ENCODE measurements around the gene PARP3.
"Not testable (repeated sequence)": the region's sequence is repeated elsewhere in the genome, so short reads cannot be mapped to it uniquely, and the experiment has no call there.

PARP3 gene

DNA sequence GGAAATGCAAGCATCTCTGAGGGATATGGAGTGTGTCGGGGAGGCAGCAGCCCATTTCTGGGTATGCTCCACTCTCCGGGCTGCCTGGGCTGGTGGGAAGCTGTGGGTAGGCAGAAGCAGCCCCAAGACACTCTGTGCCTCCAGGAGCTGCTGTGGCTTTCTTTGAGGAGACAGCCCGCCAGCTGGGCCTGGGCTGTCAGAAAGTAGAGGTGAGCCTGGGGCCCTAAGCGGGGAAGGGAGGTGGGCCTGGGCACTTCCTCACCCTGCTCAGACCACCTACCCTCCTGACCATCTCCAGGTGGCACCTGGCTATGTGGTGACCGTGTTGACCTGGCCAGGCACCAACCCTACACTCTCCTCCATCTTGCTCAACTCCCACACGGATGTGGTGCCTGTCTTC is 42.9 kb downstream of the PARP3 start:
- no peak for DNase-seq (ENCODE audit: low read depth in 2 of 2)

DNA sequence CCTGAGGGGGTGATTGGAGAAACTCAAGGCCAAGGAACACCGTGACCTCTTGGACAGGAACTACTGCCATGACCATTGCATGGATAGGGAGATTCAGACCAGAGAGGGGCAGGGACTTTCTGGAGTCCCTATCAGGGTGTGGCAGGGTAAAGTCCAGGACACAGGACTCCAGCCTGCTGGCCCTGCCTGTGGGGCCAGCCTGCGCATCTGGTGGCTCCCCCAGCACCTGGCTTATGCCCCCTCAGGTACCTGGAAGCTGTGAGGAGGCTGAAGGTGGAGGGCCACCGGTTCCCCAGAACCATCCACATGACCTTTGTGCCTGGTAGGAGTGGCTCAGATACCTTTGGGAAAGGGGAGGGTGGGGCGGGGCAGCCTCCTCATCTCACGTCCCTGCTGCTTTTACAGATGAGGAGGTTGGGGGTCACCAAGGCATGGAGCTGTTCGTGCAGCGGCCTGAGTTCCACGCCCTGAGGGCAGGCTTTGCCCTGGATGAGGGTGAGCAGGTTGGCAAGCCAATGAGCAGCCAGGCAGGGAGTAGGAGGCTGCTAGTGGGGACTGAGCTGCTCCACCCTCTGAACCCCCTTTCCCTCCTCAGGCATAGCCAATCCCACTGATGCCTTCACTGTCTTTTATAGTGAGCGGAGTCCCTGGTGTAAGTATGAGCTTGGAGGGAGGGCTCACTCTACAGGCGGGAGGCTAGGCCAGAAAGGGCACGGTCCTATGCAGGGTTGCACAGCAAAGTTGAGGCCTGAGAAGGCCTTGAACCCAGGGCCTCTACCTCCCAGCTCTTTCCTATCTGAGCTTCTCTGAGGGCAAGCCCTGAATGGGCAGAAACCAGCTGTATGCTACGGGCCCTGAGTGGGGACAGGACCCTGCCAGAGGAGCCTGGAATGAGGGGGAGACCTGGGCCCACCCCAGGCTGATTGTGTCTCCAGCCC is 44.1 kb downstream of the PARP3 start:
- no peak for DNase-seq (ENCODE audit: low read depth in 2 of 2)

DNA sequence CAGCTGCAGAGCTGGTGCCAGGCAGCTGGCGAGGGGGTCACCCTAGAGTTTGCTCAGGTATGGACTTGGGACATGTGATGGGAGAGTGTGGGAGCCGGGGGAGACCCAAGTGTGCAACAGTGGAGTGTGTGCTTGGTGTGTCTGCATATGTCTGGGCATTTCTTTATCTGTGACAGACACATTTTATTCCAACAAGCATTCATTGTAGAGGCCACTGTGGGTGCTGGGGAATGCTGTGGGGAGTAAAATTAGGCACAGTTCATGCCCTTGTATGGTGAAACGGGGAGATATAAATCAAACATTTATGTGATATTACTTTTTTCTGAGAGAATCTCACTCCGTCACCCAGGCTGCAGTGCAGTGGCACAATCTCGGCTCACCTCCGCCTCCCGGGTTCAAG is 45.4 kb downstream of the PARP3 start:
- DNase-seq (ENCODE audit: low read depth in 2 of 2) = no peak

DNA sequence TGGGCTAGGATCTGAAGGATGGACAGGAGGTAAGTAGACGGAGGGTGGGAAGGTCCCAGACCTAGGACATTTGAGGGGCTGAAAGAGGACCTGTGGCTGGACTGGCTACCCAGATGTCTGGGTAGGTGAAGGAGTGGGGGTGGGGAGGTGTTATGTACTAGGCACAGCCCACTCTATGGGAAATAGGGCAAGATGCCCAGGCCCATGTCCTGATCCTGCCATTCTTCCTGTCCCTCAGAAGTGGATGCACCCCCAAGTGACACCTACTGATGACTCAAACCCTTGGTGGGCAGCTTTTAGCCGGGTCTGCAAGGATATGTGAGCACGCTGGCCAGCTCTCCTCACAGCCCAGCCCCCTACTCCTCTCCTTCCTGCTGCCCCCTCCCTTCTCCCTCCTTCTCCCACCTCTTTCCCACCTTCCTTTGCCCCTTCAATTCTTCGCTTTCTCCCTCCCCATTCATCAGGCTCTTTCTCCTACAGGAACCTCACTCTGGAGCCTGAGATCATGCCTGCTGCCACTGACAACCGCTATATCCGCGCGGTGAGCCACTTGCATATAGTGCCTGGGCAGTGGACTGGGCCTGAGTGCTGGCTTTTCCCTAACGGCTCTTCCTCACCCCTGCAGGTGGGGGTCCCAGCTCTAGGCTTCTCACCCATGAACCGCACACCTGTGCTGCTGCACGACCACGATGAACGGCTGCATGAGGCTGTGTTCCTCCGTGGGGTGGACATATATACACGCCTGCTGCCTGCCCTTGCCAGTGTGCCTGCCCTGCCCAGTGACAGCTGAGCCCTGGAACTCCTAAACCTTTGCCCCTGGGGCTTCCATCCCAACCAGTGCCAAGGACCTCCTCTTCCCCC is 46.4 kb downstream of the PARP3 start:
- no peak for DNase-seq (ENCODE audit: low read depth in 2 of 2)

DNA sequence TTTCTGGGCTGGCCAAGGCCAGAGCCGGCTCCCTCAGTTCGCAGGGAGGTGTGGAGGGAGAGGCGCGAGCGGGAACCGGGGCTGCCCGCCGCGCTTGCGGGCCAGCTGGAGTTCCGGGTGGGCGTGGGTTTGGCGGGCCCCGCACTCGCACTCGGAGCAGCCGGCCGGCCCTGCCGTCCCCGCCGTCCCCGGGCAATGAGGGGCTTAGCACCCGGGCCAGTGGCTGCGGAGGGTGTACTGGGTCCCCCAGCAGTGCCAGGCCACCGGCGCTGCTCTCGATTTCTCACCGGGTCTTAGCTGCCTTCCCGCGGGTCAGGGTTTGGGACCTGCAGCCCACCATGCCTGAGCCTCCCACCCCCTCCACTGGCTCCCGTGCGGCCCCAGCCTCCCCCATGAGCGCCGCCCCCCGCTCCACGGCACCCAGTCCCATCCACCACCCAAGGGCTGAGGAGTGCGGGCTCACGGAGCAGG is 48.4 kb downstream of the PARP3 start:
- DNase-seq (ENCODE audit: low read depth in 2 of 2) = not testable (repeated sequence)

DNA sequence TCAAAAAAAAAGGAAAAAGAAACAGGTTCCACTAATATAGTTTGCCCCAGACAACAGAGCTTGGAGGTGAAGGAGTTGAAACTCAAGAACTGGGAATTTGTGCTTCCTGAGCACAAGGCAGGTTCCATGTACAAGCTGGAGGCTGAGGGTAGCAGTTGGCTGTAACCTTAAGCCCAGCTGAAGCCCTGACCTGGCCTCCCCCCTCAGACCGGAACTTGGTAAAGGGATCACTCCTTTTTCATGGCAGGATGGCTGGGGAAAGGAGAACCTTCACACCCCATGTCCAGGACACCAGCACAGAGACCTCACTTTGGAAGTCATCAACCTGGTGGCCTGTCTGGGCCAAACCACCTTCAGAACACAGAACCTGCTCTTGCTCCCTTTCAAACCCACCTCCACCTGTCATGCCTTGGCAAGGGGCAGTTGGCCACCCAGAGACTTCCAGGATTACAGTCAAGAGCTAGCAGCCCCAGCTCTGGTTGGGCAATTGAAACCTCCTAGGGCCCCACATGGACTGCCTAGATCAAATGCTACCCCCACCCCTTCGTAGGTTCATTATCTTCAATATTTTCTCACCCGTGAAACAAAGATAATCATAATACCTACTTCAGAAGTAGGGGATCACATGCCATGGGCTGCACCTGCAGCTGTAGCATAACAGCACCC is 50.0 kb downstream of the PARP3 start:
- no peak for DNase-seq (ENCODE audit: low read depth in 2 of 2)

DNA sequence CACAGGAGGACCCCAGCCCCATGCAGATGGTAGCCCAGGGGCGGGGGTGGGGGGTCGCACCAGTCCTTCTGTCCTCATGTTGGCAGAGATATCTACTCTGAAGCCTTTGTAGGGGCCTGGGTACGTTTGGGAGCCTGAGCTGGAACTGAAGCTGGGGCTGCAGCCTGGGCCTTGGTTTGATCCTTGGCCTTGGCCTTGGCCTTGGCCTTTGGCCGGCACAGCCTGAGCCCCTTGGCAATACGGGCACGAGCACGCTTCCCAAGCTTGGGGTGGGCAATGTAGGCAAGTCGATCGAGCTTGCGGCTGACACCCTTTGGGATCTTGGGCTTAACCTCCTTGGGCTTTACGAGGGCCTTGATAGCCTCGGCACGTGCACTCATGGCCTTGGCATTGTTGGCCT is 51.5 kb downstream of the PARP3 start:
- DNase-seq (ENCODE audit: low read depth in 2 of 2) = not testable (repeated sequence)

DNA sequence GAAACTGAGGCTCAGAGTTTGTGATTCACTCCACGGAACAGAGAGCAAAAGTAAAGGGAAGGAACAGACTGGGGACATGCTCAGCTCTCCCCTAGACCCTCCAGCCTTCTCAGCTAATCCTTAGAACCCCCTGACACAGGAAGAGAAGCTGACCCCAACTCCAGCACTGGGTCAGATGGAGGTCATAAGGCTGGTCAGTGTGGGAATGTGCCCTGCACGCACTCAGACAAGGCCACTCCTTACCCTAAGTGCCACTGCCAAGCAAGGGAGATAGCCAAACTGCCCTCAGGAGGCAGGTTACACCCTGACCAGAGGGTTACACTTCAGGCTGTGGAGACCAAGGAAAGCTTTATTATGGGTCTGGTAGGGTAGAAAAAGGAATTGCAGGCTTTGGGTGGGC is 52.4 kb downstream of the PARP3 start:
- no peak for DNase-seq (ENCODE audit: low read depth in 2 of 2)

DNA sequence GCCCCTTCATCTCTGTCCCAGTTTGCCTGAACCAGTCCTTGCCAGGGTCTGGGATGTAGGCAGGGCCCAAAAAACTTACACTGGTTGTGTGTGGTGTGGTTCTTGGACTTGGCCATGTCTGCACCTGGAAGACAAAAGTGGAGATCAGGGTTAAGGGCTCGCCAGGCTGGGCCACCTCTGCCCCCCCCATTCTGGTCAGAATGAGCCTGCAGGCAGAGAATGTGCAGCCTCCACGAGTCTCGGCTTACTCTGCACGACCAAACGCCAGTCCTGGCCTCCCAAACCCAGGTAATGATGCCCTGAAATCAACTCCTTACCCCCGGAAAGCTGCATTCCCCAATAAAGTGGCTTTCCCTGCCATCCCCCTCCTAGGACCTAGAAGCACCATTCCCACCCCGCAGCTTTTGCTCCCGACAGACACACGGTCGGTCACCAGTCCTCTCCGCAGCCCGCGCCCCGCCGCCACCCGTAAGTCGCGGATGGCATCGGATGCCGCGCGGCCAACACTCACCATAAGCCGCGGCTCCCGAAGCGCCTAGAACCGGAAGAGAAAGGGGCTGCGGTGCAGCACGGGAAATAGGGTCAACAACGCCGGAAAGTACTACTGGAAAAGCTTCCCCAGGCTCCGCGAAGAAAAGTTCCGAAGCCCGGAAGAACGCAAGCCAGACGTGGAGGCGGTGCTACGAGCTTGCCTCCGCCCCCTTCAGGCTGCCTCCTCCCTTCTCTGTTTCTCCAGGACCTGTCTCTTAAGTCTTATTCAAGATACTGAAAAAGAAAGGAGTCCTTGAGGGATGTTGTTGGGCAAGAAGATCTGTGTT is 53.4 kb downstream of the PARP3 start, which contains the start of gene RPL29:
RPL29 (minus strand) TSS at position 550 of the 818 bp plus-strand sequence; CDS start at position 116, 434 bp downstream.
- DNase-seq (ENCODE audit: low read depth in 2 of 2) = peak; percentile 78 to 79

DNA sequence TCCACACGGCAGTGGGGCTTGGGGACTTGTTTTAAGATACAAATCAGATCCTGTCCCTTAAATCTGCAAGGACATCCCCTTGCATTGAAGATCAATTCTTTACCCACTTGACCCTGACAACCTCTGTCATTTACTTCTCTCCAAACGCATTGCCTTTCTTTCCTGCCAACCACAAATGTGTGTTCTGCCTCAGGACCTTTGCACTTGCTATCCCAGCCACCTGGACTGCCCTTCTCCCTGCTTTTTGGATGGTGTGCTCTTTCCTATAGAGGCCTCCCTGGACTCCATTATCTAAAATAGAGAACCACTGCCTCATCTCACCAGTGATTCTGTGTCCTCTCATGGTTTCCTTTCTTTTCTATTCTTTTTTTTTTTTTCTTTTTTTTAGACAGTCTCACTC is 55.0 kb downstream of the PARP3 start:
- DNase-seq (ENCODE audit: low read depth in 2 of 2) = no peak

DNA sequence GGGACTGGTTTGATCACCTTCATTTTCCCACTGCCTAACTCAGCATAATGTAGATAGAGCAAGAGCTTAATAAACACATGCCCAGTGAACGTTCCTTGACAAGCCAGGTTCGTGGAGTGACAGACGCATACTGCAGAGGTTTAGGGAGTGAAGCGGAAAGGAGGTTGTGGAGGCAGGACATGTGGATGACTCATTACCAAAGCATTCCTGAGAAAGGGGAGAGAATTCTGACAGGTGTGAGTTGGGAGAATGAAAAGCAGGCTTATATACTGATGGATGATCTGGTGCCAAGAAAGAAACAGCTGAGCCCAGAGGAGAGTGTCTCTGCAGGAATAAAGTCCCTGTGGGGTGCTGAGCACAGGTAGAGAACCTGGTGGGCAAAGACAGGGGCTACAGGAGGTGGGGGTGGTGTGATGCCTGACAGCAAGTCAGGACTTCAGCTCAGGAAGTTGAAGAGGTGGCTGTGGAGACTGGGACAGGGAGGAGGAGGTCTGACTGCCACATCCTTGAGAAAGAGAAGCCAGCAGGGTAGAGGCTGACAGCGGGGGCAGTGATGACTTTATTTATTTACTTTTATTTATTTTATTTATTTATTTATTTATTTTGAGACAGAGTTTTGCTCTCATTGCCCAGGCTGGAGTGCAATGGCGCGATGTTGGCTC is 55.9 kb downstream of the PARP3 start:
- DNase-seq (ENCODE audit: low read depth in 2 of 2) = no peak
